T47D (cell line): ENCODE measurements around the gene BOD1.
A peak's percentile ranks its signal among the peaks of the same experiment; 100 is the strongest.

ENCODE experiments used
- DNase-seq, 2 experiments: peaks; one replicate each; pipeline versions ENCODE4 v3.0.0 to v3.0.0-alpha.2; 2011 to 2012; ENCODE audit warnings: low read depth in 1 of 2, low spot score in 1 of 2
- JUND ChIP-seq: IDR thresholded peaks from 2 replicates; pipeline ENCODE4 v1.6.1; 2012; ENCODE audit warnings: low read depth
- in situ Hi-C: cut with HindIII; loops from 2 replicates; pipeline ENCODE4 v1.10.0; 2016; ENCODE audit warnings: low sequenced_read_pairs, low pct_unique_long_range_greater_than_20kb

The BOD1 gene

DNA sequence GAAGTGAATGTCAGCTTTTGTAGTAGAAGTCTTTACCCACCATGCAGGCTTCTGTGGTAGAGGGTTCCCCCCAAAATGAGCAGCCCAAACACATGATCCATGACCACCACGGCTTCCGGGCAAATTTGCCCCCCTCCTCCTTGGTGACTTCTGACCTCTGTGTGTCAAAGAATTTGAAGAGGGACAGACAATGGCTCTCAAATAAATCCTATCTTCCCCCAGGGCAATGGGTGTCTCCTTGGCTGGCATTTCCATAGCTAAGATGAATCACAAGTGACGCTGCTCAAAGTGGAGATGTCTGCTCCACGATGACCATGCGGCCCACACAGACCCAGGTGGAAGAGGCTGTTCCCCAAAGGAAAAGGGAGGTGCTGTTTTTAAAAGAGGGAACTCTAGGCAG, 30.2 kb upstream of the BOD1 start:
- DNase-seq, result no peak
- no peak for TF ChIP-seq JUND
- in situ Hi-C loops, result no loop called here

DNA sequence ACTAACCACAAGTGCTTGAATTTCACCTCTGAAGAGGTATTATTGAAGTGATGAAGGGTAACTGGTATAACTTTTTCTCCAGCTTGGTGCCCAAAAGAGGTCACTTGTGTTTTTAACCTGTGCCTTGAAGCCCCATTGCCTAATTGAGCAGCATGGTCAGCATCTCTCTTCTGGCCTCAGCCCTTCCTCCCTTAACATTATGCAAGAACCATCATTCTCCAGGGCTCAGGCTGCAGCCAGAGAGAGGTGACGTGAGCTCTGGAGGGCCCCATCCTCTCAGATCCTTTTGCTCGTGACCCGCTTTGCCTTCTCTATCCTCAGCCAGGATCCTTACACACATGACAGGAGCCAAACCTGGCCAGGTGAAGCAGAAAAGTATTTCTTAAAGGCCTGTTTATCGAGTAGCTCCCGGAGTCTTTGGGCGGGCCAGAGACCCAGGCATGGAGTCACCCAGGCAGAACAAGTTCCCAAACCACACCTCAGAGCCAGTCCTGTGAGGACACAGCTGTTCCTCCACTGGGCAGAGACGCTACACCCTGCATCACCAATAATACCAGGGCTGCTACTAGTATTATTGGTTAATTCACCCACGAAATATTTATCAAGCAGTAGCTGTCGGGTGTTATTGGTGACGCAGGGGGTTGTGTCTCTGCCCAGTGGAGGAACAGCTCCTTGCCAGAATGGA, 29.6 kb upstream of the BOD1 start:
- no peak for DNase-seq
- in situ Hi-C loops, result no loop called here
- no peak for TF ChIP-seq JUND

DNA sequence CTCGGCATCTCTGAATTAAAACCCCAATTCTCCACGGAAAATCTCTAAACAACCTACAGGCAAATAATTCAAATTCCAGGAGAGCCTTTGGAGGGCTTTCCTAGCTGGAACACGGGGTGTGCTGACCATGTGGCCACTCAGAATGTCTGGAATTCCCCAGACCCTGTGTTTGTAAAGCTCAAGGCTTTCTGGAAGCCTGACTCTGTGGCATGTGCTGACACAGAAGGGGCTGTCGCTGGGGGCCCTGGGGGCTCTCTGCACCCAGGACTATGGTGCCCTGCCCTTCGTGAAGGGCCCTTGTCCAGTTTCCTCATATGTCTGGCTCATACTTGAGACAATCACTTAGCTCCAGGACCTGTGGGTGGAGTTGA, 29.0 kb upstream of the BOD1 start:
- TF ChIP-seq JUND, result no peak
- in situ Hi-C loops, result no loop called here
- no peak for DNase-seq

DNA sequence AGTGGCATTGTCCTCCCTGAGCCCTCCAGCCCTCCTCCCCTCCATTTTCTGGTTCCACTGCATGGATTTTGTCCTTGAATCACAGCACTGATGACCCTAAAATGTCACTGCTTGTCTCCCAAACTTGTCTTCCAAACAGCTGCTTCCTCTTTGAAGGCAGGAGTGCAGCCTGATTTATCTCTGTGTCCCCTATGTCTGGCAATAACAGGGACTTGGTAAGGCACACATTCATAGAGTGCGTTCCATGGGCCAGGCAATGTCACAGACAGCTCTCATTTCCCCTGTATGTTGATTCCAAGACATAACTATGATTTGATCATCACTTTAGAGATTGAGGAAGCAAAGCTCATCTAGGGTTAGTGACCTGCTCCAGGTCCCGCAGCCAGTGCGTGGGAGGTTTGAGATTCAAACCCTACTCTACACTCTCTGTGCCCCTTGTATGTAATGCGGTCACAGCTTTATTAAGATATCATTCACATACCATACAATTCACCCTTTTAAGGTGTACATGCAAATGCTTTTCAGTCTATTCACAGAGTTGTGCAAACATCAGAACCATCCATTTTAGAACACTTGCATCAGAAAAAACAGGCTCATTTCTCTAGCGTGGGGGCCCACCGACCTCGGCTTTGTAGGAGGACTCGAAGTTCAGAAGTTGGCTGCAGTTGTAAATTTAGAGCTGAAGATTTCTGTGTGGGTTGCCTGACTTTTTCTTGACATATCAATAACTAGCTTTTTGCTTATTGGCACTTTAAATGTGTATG, 28.4 kb upstream of the BOD1 start:
- no peak for TF ChIP-seq JUND
- no peak for DNase-seq
- in situ Hi-C loops, result no loop called here

DNA sequence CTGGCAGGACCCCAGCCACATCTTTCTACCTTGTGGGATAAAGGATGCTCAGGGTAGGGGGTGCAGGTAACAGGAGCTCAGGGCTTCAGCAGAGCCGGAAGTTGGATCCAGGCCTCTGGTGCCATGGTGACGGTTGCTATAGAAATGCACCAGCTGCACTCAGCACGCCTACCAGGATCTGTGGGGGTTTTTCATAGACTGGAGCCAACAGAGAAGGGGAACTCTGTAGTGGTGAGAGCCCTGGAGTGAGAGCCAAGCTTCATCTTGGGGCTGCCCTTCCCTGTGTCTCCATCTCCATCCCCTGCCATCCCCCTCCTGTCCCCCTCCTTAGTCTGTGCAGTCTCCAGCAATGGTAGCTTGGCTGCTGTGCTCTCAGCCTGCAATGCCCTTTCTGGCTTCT, 27.5 kb upstream of the BOD1 start:
- peak in 1 of 2 experiments; percentile 53 for DNase-seq
- TF ChIP-seq JUND, result no peak
- in situ Hi-C loops, result no loop called here

DNA sequence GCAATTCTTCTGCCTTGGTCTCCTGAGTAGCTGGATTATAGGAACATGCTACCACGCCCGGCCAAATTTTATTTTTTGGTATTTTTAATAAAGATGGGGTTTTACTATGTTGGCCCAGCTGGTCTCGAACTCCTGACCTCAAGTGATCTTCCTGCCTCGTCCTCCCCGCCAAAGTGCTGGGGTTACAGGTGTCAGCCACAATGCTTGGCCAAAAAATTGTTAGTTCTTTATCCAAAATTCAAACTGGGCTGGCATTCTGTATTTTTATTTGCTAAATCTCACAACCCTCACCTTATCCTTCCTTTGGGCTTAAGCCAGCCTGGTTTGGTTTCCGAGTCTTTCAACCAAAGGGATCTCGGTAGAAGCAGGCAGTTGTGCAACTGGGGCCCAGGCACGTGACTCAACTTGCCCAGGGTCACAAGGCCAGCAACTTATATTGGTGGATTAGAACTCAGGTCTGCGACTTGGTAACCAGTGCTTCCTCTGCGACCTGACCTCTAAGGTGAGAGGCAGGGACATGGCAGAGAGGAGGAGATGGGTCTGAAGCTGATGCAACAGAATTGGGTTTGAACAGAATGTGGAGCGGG, 26.5 kb upstream of the BOD1 start:
- no peak for DNase-seq
- in situ Hi-C loops, result no loop called here
- no peak for TF ChIP-seq JUND

DNA sequence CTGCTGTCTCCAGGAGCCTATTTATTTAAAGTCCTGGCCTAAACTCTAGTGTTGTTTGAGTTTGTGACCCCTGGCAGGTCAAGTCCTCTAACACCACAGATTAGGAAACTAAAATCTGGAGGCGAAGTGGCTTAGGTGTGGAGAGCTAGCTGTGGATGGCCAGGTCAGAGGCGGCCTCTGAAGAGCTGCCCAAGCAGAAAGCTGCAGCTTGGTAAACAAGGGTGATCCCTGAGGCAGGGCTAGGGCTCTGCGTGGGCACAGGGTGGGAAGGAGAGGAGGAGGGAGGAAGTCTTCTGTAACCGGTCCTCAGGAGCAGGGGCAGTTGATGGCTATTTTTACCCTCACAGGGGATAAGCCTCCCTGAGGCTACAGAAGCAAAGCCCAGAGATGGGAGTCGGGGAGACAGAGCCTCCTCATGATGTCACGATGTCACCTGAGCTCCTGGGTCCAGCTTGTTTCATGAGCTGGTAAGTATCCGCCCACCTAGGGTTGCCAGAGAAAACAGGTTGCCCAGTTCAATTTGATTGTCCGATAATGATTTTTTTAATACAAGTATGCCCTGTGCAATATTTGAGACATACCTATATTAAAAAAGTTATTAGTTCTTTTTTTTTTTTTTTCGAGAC, 25.9 kb upstream of the BOD1 start:
- TF ChIP-seq JUND, result no peak
- in situ Hi-C loops, result no loop called here
- peak in 1 of 2 experiments; percentile 64 for DNase-seq

DNA sequence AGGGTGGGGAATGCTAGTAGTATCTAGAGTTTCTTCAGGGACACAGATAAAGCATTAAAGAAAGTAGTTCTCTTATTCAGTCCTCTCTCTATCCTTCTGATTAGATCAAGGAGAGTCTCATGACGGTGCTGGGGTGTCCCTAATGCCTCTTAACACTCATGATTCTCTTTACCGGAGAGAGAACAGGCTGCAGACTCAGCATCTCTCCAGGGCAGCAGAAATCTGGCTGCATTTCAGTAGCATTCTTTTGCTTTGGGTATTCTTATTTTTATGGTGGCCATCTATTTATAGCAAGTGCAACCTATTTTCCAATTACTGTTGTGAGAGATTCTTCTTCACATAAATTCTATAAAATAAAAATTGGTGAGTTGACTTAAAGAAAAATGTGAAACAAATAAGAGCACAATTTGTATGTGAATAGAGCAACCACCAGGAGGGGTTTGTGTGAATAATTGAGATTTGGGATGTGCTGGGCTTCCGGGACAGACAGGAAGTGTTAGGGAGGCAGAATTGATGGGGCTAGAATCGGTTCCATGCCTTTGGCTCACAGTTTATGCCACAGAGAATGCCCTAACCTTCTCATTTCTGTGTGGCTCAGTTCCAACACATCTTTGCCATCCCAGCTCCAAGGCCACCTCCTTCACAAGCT, 23.8 kb upstream of the BOD1 start:
- no peak for TF ChIP-seq JUND
- no peak for DNase-seq
- in situ Hi-C loops, result no loop called here

DNA sequence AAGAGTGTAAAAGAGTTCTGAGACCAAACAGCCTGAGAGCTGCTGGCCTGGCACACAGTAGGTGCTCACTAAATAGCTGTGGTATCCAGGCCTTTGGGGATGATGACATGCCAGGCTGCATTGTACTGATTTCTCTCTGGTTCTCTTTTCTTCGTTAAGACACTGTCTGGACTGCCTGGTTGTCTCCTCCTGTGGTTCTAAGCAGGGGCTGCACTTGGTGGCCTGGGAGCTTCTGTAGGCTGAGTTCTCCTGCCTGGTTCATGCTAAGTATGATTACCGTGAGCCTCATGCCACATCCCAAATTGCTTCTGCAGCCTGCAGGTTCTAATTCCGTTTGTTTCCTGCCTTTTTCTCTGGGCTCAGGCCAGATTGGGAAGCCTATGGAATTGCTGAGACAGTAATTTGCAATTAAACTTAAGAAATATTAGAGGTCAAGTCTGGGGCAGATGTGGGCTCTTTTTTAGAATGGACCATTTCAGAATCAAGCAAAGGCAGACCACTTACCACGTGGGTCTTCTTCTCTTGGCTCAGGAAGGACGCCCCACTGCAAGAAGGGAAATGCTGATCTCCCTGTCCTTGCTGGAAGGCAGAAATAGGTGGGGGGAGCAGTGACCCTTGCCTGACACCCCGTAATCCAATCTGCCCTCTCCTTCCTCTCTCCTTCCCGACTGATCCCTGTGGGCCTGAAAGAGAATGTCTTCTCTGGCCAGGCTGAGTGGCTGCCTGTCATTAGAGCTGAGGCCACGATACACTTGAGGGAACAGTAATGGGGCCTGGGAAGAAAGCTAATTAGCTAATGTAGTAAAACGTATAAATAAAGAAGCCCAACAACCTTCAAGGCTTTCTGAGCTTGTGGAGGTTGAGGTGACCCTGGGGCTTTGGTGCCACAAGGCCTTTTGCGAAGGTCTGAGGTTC, 21.9 kb upstream of the BOD1 start:
- DNase-seq, result no peak
- no peak for TF ChIP-seq JUND
- in situ Hi-C loops, result no loop called here

DNA sequence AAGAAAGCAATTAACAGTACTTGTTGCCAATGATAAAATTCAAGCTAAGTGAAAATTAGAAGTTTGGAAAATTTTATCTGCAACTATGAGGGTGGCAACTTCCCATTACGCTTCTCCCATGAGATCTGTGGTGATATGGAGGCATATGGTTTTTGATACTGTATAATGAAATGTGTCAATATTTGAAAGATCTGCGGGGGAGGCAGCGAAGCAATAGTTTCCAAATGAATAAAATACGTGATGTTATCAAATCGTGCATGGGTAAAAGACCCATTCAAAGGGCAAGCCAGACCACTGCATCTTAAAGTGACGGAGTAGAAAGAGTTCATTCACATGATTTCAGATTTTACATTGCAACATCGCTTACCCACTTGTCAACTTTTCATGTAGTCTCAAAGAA, 20.9 kb upstream of the BOD1 start:
- TF ChIP-seq JUND, result no peak
- no peak for DNase-seq
- in situ Hi-C loops, result no loop called here

DNA sequence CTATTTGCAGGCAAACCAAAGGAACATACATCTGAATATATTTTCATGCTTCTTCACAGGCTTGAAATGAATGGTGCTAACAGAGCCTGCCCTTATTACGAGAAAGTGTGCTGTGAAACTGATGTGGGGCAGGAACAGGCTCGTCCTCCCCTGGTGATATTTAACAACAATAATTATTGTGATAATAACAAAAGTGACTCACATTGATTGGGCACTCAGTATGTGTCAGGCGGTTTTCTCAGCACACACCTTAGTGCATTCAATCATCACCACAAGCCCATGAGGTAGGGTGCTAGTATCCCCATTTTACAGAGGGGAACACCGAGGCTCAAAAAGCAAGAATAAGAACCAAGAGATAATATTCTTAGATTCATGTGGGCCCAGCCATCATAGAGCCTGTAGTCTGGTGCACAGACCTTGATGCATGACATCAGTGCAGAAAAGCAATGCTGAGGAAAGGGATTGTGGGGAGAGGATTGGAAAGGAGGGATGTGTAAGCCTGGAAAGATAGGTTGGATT, 18.1 kb upstream of the BOD1 start:
- TF ChIP-seq JUND, result no peak
- DNase-seq, result no peak
- in situ Hi-C loops, result no loop called here
